ENCODE results near the gene PARVA.

GRCh38 chr11:12478743-12479142, 101.4 kb downstream of the PARVA start:
- TF ChIP-seq, protein P1, sequence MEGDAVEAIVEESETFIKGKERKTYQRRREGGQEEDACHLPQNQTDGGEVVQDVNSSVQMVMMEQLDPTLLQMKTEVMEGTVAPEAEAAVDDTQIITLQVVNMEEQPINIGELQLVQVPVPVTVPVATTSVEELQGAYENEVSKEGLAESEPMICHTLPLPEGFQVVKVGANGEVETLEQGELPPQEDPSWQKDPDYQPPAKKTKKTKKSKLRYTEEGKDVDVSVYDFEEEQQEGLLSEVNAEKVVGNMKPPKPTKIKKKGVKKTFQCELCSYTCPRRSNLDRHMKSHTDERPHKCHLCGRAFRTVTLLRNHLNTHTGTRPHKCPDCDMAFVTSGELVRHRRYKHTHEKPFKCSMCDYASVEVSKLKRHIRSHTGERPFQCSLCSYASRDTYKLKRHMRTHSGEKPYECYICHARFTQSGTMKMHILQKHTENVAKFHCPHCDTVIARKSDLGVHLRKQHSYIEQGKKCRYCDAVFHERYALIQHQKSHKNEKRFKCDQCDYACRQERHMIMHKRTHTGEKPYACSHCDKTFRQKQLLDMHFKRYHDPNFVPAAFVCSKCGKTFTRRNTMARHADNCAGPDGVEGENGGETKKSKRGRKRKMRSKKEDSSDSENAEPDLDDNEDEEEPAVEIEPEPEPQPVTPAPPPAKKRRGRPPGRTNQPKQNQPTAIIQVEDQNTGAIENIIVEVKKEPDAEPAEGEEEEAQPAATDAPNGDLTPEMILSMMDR (IDR thresholded peaks at IDR 0.05), result no peak
- TF ChIP-seq POLR2A (IDR thresholded peaks at IDR 0.05) (no peak), EP300 (IDR thresholded peaks at IDR 0.05) (no peak)
